Nasal cavity respiratory epithelium epithelial cell of viscerocranial mucosa (primary cell): ENCODE data around the gene SLC32A1. TPM values are rescaled to one million over a fixed set of nuclear protein-coding genes. Genes with fewer than 3 reads are reported as not detected.

Experiments
- total RNA-seq: library from RNA; depleted of rRNA; stranded (reverse); fragments of >200 nt; gene quantifications from 2 replicates; pipeline ENCODE4 v1.2.3, GENCODE V29; 2014

The SLC32A1 gene
- total RNA-seq, result not detected in 2 replicates

GRCh38 chr20:38723848-38724625 lies at the start of gene SLC32A1:
Gene SLC32A1 (plus strand): TSS chr20:38724486. CDS start chr20:38724725, 239 bp downstream.

GRCh38 chr20:38748097-38748860 lies 24.0 kb downstream of the SLC32A1 start, which contains the start of gene ACTR5:
Gene ACTR5 (plus strand): TSS chr20:38748460. CDS start chr20:38748479, 19 bp downstream.

Other genes with a start within 250 kb of the SLC32A1 start
- not detected in 2 replicates for gene ADIG, start 143.3 kb upstream of the SLC32A1 start, total RNA-seq
- 0.68 and 4.3 TPM in 2 replicates for gene ARHGAP40, start 122.7 kb upstream of the SLC32A1 start, total RNA-seq
- 10.3 and 14.0 TPM in 2 replicates for gene ACTR5, start 24.0 kb downstream of the SLC32A1 start, total RNA-seq
- gene PPP1R16B, start 81.2 kb downstream of the SLC32A1 start, total RNA-seq, result under 0.01 and 0.21 TPM in 2 replicates
- gene FAM83D, start 201.9 kb downstream of the SLC32A1 start, total RNA-seq, result 0.78 and 1.7 TPM in 2 replicates
- gene DHX35, start 237.9 kb downstream of the SLC32A1 start, total RNA-seq, result 9.9 and 11.1 TPM in 2 replicates